H9 (cell line): Measurements from ENCODE around the gene DYNC1I2. TPM values are rescaled to one million over a fixed set of nuclear protein-coding genes. Genes with fewer than 3 reads are reported as not detected.

ENCODE experiments used
- DNase-seq: peaks from one replicate; pipeline ENCODE4 v3.0.0-alpha.2; 2017
- H2AFZ ChIP-seq: one replicate; pipeline ENCODE4 v1.6.1; 2013; ENCODE audit warnings: mild to moderate bottlenecking, low read length, control low read depth, moderate library complexity
- H2AK5ac ChIP-seq: 2 replicates; pipeline ENCODE4 v1.6.1; 2013; ENCODE audit warnings: low read length, control low read depth, mixed read lengths; ENCODE audit not compliant: insufficient read length
- H2BK120ac ChIP-seq: one replicate; pipeline ENCODE4 v1.6.1; 2013; ENCODE audit warnings: low read depth, mild to moderate bottlenecking, low read length, control low read depth, inconsistent platforms; ENCODE audit not compliant: poor library complexity, severe bottlenecking
- H2BK12ac ChIP-seq: 2 replicates; pipeline ENCODE4 v1.6.1; 2013; ENCODE audit warnings: low read length, control low read depth, mixed read lengths, low read depth; ENCODE audit not compliant: insufficient read length
- H2BK15ac ChIP-seq: 2 replicates; pipeline ENCODE4 v1.6.1; 2013; ENCODE audit warnings: low read depth, low read length, control low read depth
- H2BK20ac ChIP-seq: one replicate; pipeline ENCODE4 v1.6.1; 2013; ENCODE audit warnings: low read depth, mild to moderate bottlenecking, low read length, control low read depth, inconsistent platforms; ENCODE audit not compliant: poor library complexity, severe bottlenecking
- H2BK5ac ChIP-seq: 2 replicates; pipeline ENCODE4 v1.6.1; 2013; ENCODE audit warnings: low read length, control low read depth, mixed read lengths; ENCODE audit not compliant: insufficient read length
- H3K14ac ChIP-seq: 2 replicates; pipeline ENCODE4 v1.6.1; 2013; ENCODE audit warnings: low read length, control low read depth; ENCODE audit not compliant: insufficient read depth
- H3K18ac ChIP-seq: 2 replicates; pipeline ENCODE4 v1.6.1; 2013; ENCODE audit warnings: low read depth, mild to moderate bottlenecking, mixed read lengths, low read length, control low read depth; ENCODE audit not compliant: insufficient read length
- H3K23ac ChIP-seq: 2 replicates; pipeline ENCODE4 v1.6.1; 2013; ENCODE audit warnings: low read length, control low read depth, mixed read lengths, low read depth; ENCODE audit not compliant: insufficient read length
- H3K23me2 ChIP-seq: 2 replicates; pipeline ENCODE4 v1.6.1; 2013; ENCODE audit warnings: low read depth, mild to moderate bottlenecking, mixed read lengths, low read length, control low read depth; ENCODE audit not compliant: insufficient read length, poor library complexity, severe bottlenecking
- H3K27ac ChIP-seq: 2 replicates; pipeline ENCODE4 v1.5.1; 2013; ENCODE audit warnings: low read length, control low read depth, mixed read lengths, low read depth; ENCODE audit not compliant: insufficient read length
- H3K27me3 ChIP-seq: 2 replicates; pipeline ENCODE4 v1.6.1; 2013; ENCODE audit warnings: low read length, control low read depth, inconsistent platforms; ENCODE audit not compliant: insufficient read depth
- H3K4ac ChIP-seq: 2 replicates; pipeline ENCODE4 v1.6.1; 2013; ENCODE audit warnings: low read depth, mild to moderate bottlenecking, control low read depth, inconsistent platforms, low read length, moderate library complexity
- H3K4me1 ChIP-seq: 2 replicates; pipeline ENCODE4 v1.6.1; 2013; ENCODE audit warnings: low read length, control low read depth, inconsistent platforms; ENCODE audit not compliant: insufficient read depth
- H3K4me2 ChIP-seq: 2 replicates; pipeline ENCODE4 v1.6.1; 2013; ENCODE audit warnings: low read length, control low read depth, mixed read lengths; ENCODE audit not compliant: insufficient read length, insufficient read depth
- H3K56ac ChIP-seq: 2 replicates; pipeline ENCODE4 v1.6.1; 2013; ENCODE audit warnings: low read depth, mild to moderate bottlenecking, mixed read lengths, low read length, control low read depth; ENCODE audit not compliant: insufficient read length
- H3K79me1 ChIP-seq: 2 replicates; pipeline ENCODE4 v1.6.1; 2013; ENCODE audit warnings: low read depth, mild to moderate bottlenecking, moderate library complexity, low read length, control low read depth, inconsistent platforms; ENCODE audit not compliant: insufficient read depth, poor library complexity, severe bottlenecking
- H3K79me2 ChIP-seq: 2 replicates; pipeline ENCODE4 v1.6.1; 2013; ENCODE audit warnings: low read length, control low read depth, inconsistent platforms; ENCODE audit not compliant: insufficient read depth
- H3K9ac ChIP-seq: 2 replicates; pipeline ENCODE4 v1.6.1; 2013; ENCODE audit warnings: low read length, control low read depth, mixed read lengths; ENCODE audit not compliant: insufficient read length; ENCODE audit errors: extremely low read depth
- H3K9me3 ChIP-seq: one replicate; pipeline ENCODE4 v1.6.1; 2013; ENCODE audit warnings: low read depth, low read length, inconsistent platforms; ENCODE audit not compliant: control insufficient read depth
- H3T11ph ChIP-seq: one replicate; pipeline ENCODE4 v1.6.1; 2013; ENCODE audit warnings: mild to moderate bottlenecking, low read length, control low read depth, inconsistent platforms
- H4K20me1 ChIP-seq: one replicate; pipeline ENCODE4 v1.6.1; 2013; ENCODE audit not compliant: control insufficient read depth, insufficient read length, insufficient read depth
- H4K5ac ChIP-seq: 2 replicates; pipeline ENCODE4 v1.6.1; 2013; ENCODE audit warnings: low read depth, mild to moderate bottlenecking, mixed read lengths, low read length, control low read depth; ENCODE audit not compliant: insufficient read length
- H4K8ac ChIP-seq: replicated peaks from 2 replicates; pipeline ENCODE4 v1.6.1; 2013; ENCODE audit warnings: low read length, control low read depth, mixed read lengths, low read depth; ENCODE audit not compliant: insufficient read length
- H4K91ac ChIP-seq: 2 replicates; pipeline ENCODE4 v1.6.1; 2013; ENCODE audit warnings: low read depth, mild to moderate bottlenecking, moderate library complexity, mixed read lengths, low read length, control low read depth; ENCODE audit not compliant: insufficient read length
- H3K27ac Mint-ChIP-seq, 3 experiments: 2 replicates in 2 of 3; 3 replicates in 1 of 3; pipeline ENCODE4 v1.8.0; 2020 to 2021; ENCODE audit warnings: mixed read lengths in 3 of 3, mild to moderate bottlenecking in 1 of 3, moderate library complexity in 1 of 3
- H3K27me3 Mint-ChIP-seq: 2 replicates; pipeline ENCODE4 v1.8.0; 2021; ENCODE audit warnings: low read depth, mild to moderate bottlenecking, moderate library complexity, mixed read lengths
- H3K36me3 Mint-ChIP-seq, 3 experiments: 2 replicates in 2 of 3; 3 replicates in 1 of 3; pipeline ENCODE4 v1.8.0; 2020 to 2021; ENCODE audit warnings: low read depth in 3 of 3, mixed read lengths in 3 of 3; ENCODE audit not compliant: insufficient read depth in 1 of 3
- H3K4me1 Mint-ChIP-seq, 2 experiments: 2 replicates each; pipeline ENCODE4 v1.8.0; 2020; ENCODE audit warnings: mixed read lengths in 2 of 2
- H3K4me3 Mint-ChIP-seq, 2 experiments: 2 replicates in 1 of 2; 3 replicates in 1 of 2; pipeline ENCODE4 v1.8.0; 2020 to 2021; ENCODE audit warnings: mild to moderate bottlenecking in 2 of 2, mixed read lengths in 2 of 2, moderate library complexity in 1 of 2
- H3K9me3 Mint-ChIP-seq, 2 experiments: 2 replicates in 1 of 2; 3 replicates in 1 of 2; pipeline ENCODE4 v1.8.0; 2020; ENCODE audit warnings: mild to moderate bottlenecking in 2 of 2, mixed read lengths in 2 of 2, moderate library complexity in 1 of 2
- total RNA-seq: library from RNA; stranded (reverse); gene quantifications from 2 replicates; pipeline ENCODE4 v1.2.1, GENCODE V29; 2021
- TF ChIP-seq, protein P1 (sequence below): fragments of 200-600 bp; sonication (generic); conservative IDR thresholded peaks from 3 replicates; pipeline ENCODE4 v1.8.0; 2021; ENCODE audit warnings: antibody characterized with exemption, mild to moderate bottlenecking

Gene DYNC1I2
- total RNA-seq, 1 experiment from 2014 or later = 73.4 TPM

- Mint-ChIP-seq H3K4me1 (no peaks in the 10 kb centered on the region), H3K9me3 (peaks cover 31 to 32% of the 10 kb centered on the region in 2 experiments), H3K27ac (no peak overlapping the region), H3K4me3 (no peak overlapping the region), H3K36me3 (peaks cover 0 to 24% (median 4%) of the 10 kb centered on the region in 3 experiments; a peak in 5 of 7 replicates), H3K27me3 (peaks cover 3% of the 10 kb centered on the region)
- H2BK5ac ChIP-seq = no peak overlapping the region
- no peak overlapping the region for H4K8ac ChIP-seq
- no peak overlapping the region for H2BK12ac ChIP-seq
- H3K18ac ChIP-seq = no peak overlapping the region
- no peaks in the 10 kb centered on the region for H3K9me3 ChIP-seq
- H3K4me1 ChIP-seq = no peaks in the 10 kb centered on the region
- H3K9ac ChIP-seq = no peak overlapping the region
- no peak overlapping the region for H3T11ph ChIP-seq
- H4K91ac ChIP-seq = no peak overlapping the region
- H3K23me2 ChIP-seq = no peaks in the 10 kb centered on the region
- TF ChIP-seq, protein P1, sequence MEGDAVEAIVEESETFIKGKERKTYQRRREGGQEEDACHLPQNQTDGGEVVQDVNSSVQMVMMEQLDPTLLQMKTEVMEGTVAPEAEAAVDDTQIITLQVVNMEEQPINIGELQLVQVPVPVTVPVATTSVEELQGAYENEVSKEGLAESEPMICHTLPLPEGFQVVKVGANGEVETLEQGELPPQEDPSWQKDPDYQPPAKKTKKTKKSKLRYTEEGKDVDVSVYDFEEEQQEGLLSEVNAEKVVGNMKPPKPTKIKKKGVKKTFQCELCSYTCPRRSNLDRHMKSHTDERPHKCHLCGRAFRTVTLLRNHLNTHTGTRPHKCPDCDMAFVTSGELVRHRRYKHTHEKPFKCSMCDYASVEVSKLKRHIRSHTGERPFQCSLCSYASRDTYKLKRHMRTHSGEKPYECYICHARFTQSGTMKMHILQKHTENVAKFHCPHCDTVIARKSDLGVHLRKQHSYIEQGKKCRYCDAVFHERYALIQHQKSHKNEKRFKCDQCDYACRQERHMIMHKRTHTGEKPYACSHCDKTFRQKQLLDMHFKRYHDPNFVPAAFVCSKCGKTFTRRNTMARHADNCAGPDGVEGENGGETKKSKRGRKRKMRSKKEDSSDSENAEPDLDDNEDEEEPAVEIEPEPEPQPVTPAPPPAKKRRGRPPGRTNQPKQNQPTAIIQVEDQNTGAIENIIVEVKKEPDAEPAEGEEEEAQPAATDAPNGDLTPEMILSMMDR = no peak
- H4K5ac ChIP-seq = no peak overlapping the region
- no peak overlapping the region for H3K27ac ChIP-seq
- no peak overlapping the region for H3K4me2 ChIP-seq
- no peak overlapping the region for H2BK120ac ChIP-seq
- no peaks in the 10 kb centered on the region for H3K27me3 ChIP-seq
- H3K56ac ChIP-seq = no peak overlapping the region
- H2BK20ac ChIP-seq = no peak overlapping the region
- DNase-seq = no peak
- no peak overlapping the region for H2AK5ac ChIP-seq
- H4K20me1 ChIP-seq = no peaks in the 10 kb centered on the region
- no peaks in the 10 kb centered on the region for H3K79me1 ChIP-seq
- H3K23ac ChIP-seq = no peak overlapping the region
- H3K4ac ChIP-seq = no peak overlapping the region
- H2AFZ ChIP-seq = no peak overlapping the region
- H3K79me2 ChIP-seq = no peaks in the 10 kb centered on the region
- no peak overlapping the region for H2BK15ac ChIP-seq
- no peak overlapping the region for H3K14ac ChIP-seq
These were observed 35.4 kb upstream of the DYNC1I2 start for GRCh38 chr2:171651667-171652415.
